ENCODE measurements around the gene FAM107A. TPM values are rescaled to one million over a fixed set of nuclear protein-coding genes. Genes with fewer than 3 reads are reported as not detected.

The FAM107A gene
- total and polyA plus RNA-seq, 2 of the 13 experiments (the other 11 are each of a cell fraction or from before 2014, with no cell fraction given): not detected

DNA sequence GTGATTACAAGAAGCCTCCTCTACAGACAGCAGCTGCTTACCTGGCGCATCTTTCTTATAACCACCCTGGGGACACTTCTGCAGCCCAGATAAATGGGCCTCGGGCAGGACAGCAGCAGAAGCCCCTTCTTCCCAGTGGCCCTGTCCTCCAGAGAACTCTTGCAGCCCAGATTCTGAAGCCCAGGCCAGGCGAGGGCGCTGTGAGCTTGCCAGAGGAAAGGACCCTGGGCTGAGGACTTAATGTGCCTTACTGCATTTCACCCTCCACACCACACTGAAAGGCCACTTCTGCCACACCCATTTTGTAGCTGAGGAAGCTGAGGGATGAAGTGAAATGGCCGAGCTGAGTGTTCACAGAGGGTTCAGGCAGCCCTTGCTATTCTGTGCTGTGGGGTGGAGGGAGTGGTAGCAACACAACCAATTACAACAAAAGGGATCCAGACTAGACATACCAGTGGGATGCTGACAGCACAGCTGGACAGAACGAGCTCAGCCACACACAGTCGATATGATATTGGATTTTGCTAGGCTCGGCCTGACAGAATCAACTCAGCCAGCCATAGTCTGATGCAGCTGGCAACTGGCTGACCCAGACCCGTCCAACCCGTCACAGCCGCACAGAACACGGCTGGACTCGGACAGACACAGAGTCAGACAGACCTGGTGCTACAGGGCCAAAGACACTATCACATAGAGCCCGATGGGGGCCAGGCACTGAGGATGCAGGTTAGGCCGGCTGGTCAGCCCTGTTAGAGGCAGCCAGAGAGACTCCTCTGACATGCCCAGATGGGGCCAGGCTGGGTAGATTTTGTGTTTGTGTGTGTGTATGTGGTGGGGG lies 47.5 kb downstream of the FAM107A start (continued):
- TF ChIP-seq, protein P1, sequence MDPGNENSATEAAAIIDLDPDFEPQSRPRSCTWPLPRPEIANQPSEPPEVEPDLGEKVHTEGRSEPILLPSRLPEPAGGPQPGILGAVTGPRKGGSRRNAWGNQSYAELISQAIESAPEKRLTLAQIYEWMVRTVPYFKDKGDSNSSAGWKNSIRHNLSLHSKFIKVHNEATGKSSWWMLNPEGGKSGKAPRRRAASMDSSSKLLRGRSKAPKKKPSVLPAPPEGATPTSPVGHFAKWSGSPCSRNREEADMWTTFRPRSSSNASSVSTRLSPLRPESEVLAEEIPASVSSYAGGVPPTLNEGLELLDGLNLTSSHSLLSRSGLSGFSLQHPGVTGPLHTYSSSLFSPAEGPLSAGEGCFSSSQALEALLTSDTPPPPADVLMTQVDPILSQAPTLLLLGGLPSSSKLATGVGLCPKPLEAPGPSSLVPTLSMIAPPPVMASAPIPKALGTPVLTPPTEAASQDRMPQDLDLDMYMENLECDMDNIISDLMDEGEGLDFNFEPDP (CRISPR knock-in tag; conservative IDR thresholded peaks at IDR 0.05): 0 out of 2 replicates have a peak, but pooled peaks have one; percentile 68
- no peak for TF ChIP-seq ZNF10 (CRISPR knock-in tag; IDR thresholded peaks at IDR 0.05; ENCODE audit: borderline replicate concordance, low read depth)
- TF ChIP-seq ZNF160 (CRISPR knock-in tag; IDR thresholded peaks at IDR 0.05): no peak
- no peak for TF ChIP-seq ZNF550 (CRISPR knock-in tag; IDR thresholded peaks at IDR 0.05; ENCODE audit: borderline replicate concordance)
- no peak for TF ChIP-seq PHF5A (CRISPR knock-in tag; IDR thresholded peaks at IDR 0.05; ENCODE audit: low read depth, unreplicated experiment)
- TF ChIP-seq ZNF746 (CRISPR knock-in tag; IDR thresholded peaks at IDR 0.05): no peak
- TF ChIP-seq, protein P2, sequence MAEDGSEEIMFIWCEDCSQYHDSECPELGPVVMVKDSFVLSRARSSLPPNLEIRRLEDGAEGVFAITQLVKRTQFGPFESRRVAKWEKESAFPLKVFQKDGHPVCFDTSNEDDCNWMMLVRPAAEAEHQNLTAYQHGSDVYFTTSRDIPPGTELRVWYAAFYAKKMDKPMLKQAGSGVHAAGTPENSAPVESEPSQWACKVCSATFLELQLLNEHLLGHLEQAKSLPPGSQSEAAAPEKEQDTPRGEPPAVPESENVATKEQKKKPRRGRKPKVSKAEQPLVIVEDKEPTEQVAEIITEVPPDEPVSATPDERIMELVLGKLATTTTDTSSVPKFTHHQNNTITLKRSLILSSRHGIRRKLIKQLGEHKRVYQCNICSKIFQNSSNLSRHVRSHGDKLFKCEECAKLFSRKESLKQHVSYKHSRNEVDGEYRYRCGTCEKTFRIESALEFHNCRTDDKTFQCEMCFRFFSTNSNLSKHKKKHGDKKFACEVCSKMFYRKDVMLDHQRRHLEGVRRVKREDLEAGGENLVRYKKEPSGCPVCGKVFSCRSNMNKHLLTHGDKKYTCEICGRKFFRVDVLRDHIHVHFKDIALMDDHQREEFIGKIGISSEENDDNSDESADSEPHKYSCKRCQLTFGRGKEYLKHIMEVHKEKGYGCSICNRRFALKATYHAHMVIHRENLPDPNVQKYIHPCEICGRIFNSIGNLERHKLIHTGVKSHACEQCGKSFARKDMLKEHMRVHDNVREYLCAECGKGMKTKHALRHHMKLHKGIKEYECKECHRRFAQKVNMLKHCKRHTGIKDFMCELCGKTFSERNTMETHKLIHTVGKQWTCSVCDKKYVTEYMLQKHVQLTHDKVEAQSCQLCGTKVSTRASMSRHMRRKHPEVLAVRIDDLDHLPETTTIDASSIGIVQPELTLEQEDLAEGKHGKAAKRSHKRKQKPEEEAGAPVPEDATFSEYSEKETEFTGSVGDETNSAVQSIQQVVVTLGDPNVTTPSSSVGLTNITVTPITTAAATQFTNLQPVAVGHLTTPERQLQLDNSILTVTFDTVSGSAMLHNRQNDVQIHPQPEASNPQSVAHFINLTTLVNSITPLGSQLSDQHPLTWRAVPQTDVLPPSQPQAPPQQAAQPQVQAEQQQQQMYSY (CRISPR knock-in tag; IDR thresholded peaks at IDR 0.05): no peak
- TF ChIP-seq, protein P3, sequence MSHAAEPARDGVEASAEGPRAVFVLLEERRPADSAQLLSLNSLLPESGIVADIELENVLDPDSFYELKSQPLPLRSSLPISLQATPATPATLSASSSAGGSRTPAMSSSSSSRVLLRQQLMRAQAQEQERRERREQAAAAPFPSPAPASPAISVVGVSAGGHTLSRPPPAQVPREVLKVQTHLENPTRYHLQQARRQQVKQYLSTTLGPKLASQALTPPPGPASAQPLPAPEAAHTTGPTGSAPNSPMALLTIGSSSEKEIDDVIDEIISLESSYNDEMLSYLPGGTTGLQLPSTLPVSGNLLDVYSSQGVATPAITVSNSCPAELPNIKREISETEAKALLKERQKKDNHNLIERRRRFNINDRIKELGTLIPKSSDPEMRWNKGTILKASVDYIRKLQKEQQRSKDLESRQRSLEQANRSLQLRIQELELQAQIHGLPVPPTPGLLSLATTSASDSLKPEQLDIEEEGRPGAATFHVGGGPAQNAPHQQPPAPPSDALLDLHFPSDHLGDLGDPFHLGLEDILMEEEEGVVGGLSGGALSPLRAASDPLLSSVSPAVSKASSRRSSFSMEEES (CRISPR knock-in tag; IDR thresholded peaks at IDR 0.05): no peak
- TF ChIP-seq ZNF335 (CRISPR knock-in tag; IDR thresholded peaks at IDR 0.05): no peak
- TF ChIP-seq POLR2A (IDR thresholded peaks at IDR 0.05; ENCODE audit: insufficient read depth in 1 of 2, low read depth in 2 of 2, low read length in 2 of 2): no peak
- TF ChIP-seq HES4 (CRISPR knock-in tag; IDR thresholded peaks at IDR 0.05; ENCODE audit: borderline replicate concordance): no peak
- no peak for TF ChIP-seq BCL6 (CRISPR knock-in tag; IDR thresholded peaks at IDR 0.05)
- TF ChIP-seq, protein P4, sequence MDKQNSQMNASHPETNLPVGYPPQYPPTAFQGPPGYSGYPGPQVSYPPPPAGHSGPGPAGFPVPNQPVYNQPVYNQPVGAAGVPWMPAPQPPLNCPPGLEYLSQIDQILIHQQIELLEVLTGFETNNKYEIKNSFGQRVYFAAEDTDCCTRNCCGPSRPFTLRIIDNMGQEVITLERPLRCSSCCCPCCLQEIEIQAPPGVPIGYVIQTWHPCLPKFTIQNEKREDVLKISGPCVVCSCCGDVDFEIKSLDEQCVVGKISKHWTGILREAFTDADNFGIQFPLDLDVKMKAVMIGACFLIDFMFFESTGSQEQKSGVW (CRISPR knock-in tag; IDR thresholded peaks at IDR 0.05; ENCODE audit: borderline replicate concordance): no peak
- no peak for TF ChIP-seq MTA3 (CRISPR knock-in tag; IDR thresholded peaks at IDR 0.05)
- no peak for TF ChIP-seq SNAPC2 (CRISPR knock-in tag; IDR thresholded peaks at IDR 0.05)
- no peak for TF ChIP-seq HIVEP1 (CRISPR knock-in tag; IDR thresholded peaks at IDR 0.05)
- TF ChIP-seq FOXC1 (CRISPR knock-in tag; IDR thresholded peaks at IDR 0.05; ENCODE audit: borderline replicate concordance): 0 out of 2 replicates have a peak, but pooled peaks have one; percentile 39
- TF ChIP-seq NBN (conservative IDR thresholded peaks at IDR 0.05): no peak
- TF ChIP-seq, protein P5, sequence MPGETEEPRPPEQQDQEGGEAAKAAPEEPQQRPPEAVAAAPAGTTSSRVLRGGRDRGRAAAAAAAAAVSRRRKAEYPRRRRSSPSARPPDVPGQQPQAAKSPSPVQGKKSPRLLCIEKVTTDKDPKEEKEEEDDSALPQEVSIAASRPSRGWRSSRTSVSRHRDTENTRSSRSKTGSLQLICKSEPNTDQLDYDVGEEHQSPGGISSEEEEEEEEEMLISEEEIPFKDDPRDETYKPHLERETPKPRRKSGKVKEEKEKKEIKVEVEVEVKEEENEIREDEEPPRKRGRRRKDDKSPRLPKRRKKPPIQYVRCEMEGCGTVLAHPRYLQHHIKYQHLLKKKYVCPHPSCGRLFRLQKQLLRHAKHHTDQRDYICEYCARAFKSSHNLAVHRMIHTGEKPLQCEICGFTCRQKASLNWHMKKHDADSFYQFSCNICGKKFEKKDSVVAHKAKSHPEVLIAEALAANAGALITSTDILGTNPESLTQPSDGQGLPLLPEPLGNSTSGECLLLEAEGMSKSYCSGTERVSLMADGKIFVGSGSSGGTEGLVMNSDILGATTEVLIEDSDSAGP (CRISPR knock-in tag; IDR thresholded peaks at IDR 0.05; ENCODE audit: borderline replicate concordance): peak; percentile 57; the same call in 1 of the 2 replicates
- TF ChIP-seq ZBTB38 (CRISPR knock-in tag; IDR thresholded peaks at IDR 0.05): peak; percentile 46; the same call in 1 of the 2 replicates
- no peak for TF ChIP-seq FOXM1 (CRISPR knock-in tag; IDR thresholded peaks at IDR 0.05)

All from HepG2 (cell line).